ENCODE results near the gene SLC16A12. TPM values are rescaled to one million over a fixed set of nuclear protein-coding genes. Genes with fewer than 3 reads are reported as not detected.

The SLC16A12 gene
- total and polyA plus RNA-seq, 3 experiments from 2014 or later, result not detected

GRCh38 chr10:89478739-89479654, 56.4 kb downstream of the SLC16A12 start:
- Histone ChIP-seq H3K4me3 (ENCODE audit: low read length) (no peak overlapping the region), H3K27me3 (ENCODE audit: insufficient read depth, low read length, poor library complexity, severe bottlenecking) (peaks cover 5% of the 10 kb centered on the region), H3K4me1 (ENCODE audit: insufficient read depth, low read length) (no peaks in the 10 kb centered on the region), H3K36me3 (ENCODE audit: insufficient read depth, low read length) (no peaks in the 10 kb centered on the region), H3K27ac (ENCODE audit: low read depth, low read length) (no peak overlapping the region), H3K9me3 (ENCODE audit: low read length) (no peaks in the 10 kb centered on the region)
- no peaks in the 10 kb centered on the region for H3K36me3 Mint-ChIP-seq
- no peak overlapping the region for H3K4me3 Mint-ChIP-seq
- no peak for DNase-seq
- ChIA-PET POLR2A (no interaction called here), CTCF (no interaction called here)
- H3K27ac Mint-ChIP-seq, result no peak overlapping the region
- H3K4me1 Mint-ChIP-seq, result no peaks in the 10 kb centered on the region
- H3K27me3 Mint-ChIP-seq, result peaks cover 11 to 65% of the 10 kb centered on the region in 2 donors
- peaks cover 0 to 2% (median 0%) of the 10 kb centered on the region in 5 donors for H3K9me3 Mint-ChIP-seq

- ChIA-PET CTCF (no interaction called here), POLR2A (no interaction called here)
- no peaks in the 10 kb centered on the region for H3K36me3 Mint-ChIP-seq
- peaks cover 5% of the 10 kb centered on the region for H3K27me3 ChIP-seq (ENCODE audit: insufficient read depth, low read length, poor library complexity, severe bottlenecking)
- H3K9me3 ChIP-seq (ENCODE audit: low read length), result no peaks in the 10 kb centered on the region
- no peak overlapping the region for H3K4me3 ChIP-seq (ENCODE audit: low read length)
- no peak for DNase-seq
- H3K36me3 ChIP-seq (ENCODE audit: insufficient read depth, low read length), result no peaks in the 10 kb centered on the region
- H3K27ac Mint-ChIP-seq, result no peak overlapping the region
- peaks cover 10 to 63% of the 10 kb centered on the region in 2 donors for H3K27me3 Mint-ChIP-seq
- H3K27ac ChIP-seq (ENCODE audit: low read depth, low read length), result no peak overlapping the region
- H3K4me1 ChIP-seq (ENCODE audit: insufficient read depth, low read length), result no peaks in the 10 kb centered on the region
- no peaks in the 10 kb centered on the region for H3K4me1 Mint-ChIP-seq
- H3K9me3 Mint-ChIP-seq, result peaks cover 0 to 2% (median 0%) of the 10 kb centered on the region in 5 donors
- H3K4me3 Mint-ChIP-seq, result no peak overlapping the region
Observed at GRCh38 chr10:89478085-89478738, 57.2 kb downstream of the SLC16A12 start.

- POLR2A ChIA-PET, result no interaction called here
- H3K36me3 Mint-ChIP-seq, result no peaks in the 10 kb centered on the region
- no peak overlapping the region for H3K27ac Mint-ChIP-seq
- H3K4me1 Mint-ChIP-seq, result no peaks in the 10 kb centered on the region
- no peak overlapping the region for H3K4me3 Mint-ChIP-seq
- H3K27ac ChIP-seq (ENCODE audit: low read depth, low read length), result no peak overlapping the region
- no peaks in the 10 kb centered on the region for H3K36me3 ChIP-seq (ENCODE audit: insufficient read depth, low read length)
- CTCF ChIA-PET, result no interaction called here
- H3K27me3 ChIP-seq (ENCODE audit: insufficient read depth, low read length, poor library complexity, severe bottlenecking), result peaks cover 5% of the 10 kb centered on the region
- H3K9me3 ChIP-seq (ENCODE audit: low read length), result no peaks in the 10 kb centered on the region
- DNase-seq, result no peak
- no peaks in the 10 kb centered on the region for H3K4me1 ChIP-seq (ENCODE audit: insufficient read depth, low read length)
- H3K9me3 Mint-ChIP-seq, result no peaks in the 10 kb centered on the region
- H3K4me3 ChIP-seq (ENCODE audit: low read length), result no peak overlapping the region
- H3K27me3 Mint-ChIP-seq, result peaks cover 8 to 50% of the 10 kb centered on the region in 2 donors
Observed at GRCh38 chr10:89476150-89476549, 59.2 kb downstream of the SLC16A12 start.

GRCh38 chr10:89475591-89475998, 59.8 kb downstream of the SLC16A12 start:
- no peaks in the 10 kb centered on the region for H3K4me1 ChIP-seq (ENCODE audit: insufficient read depth, low read length)
- H3K27ac Mint-ChIP-seq, result no peak overlapping the region
- peaks cover 0 to 5% (median 0%) of the 10 kb centered on the region in 3 donors for H3K4me1 Mint-ChIP-seq
- H3K4me3 Mint-ChIP-seq, result no peak overlapping the region
- CTCF ChIA-PET, result no interaction called here
- no peak overlapping the region for H3K4me3 ChIP-seq (ENCODE audit: low read length)
- peaks cover 6 to 45% of the 10 kb centered on the region in 2 donors for H3K27me3 Mint-ChIP-seq
- no peaks in the 10 kb centered on the region for H3K9me3 ChIP-seq (ENCODE audit: low read length)
- no peak overlapping the region for H3K27ac ChIP-seq (ENCODE audit: low read depth, low read length)
- peaks cover 5% of the 10 kb centered on the region for H3K27me3 ChIP-seq (ENCODE audit: insufficient read depth, low read length, poor library complexity, severe bottlenecking)
- no peaks in the 10 kb centered on the region for H3K9me3 Mint-ChIP-seq
- POLR2A ChIA-PET, result no interaction called here
- no peaks in the 10 kb centered on the region for H3K36me3 ChIP-seq (ENCODE audit: insufficient read depth, low read length)
- no peaks in the 10 kb centered on the region for H3K36me3 Mint-ChIP-seq
- DNase-seq, result no peak

- ChIA-PET CTCF (no interaction called here), POLR2A (no interaction called here)
- no peak overlapping the region for H3K27ac Mint-ChIP-seq
- Histone ChIP-seq H3K27me3 (ENCODE audit: insufficient read depth, low read length, poor library complexity, severe bottlenecking) (peaks cover 5% of the 10 kb centered on the region), H3K4me3 (ENCODE audit: low read length) (no peak overlapping the region), H3K36me3 (ENCODE audit: insufficient read depth, low read length) (no peaks in the 10 kb centered on the region), H3K4me1 (ENCODE audit: insufficient read depth, low read length) (no peaks in the 10 kb centered on the region), H3K27ac (ENCODE audit: low read depth, low read length) (no peak overlapping the region), H3K9me3 (ENCODE audit: low read length) (no peaks in the 10 kb centered on the region)
- H3K9me3 Mint-ChIP-seq, result no peaks in the 10 kb centered on the region
- no peak overlapping the region for H3K4me3 Mint-ChIP-seq
- no peak for DNase-seq
- H3K4me1 Mint-ChIP-seq, result peaks cover 0 to 6% (median 0%) of the 10 kb centered on the region in 3 donors
- no peaks in the 10 kb centered on the region for H3K36me3 Mint-ChIP-seq
- H3K27me3 Mint-ChIP-seq, result peaks cover 8 to 43% of the 10 kb centered on the region in 2 donors
Observed at GRCh38 chr10:89475125-89475524, 60.3 kb downstream of the SLC16A12 start.

- ChIA-PET CTCF (no interaction called here), POLR2A (no interaction called here)
- no peak overlapping the region for H3K27ac ChIP-seq (ENCODE audit: low read depth, low read length)
- no peak overlapping the region for H3K4me3 Mint-ChIP-seq
- H3K27ac Mint-ChIP-seq, result no peak overlapping the region
- H3K4me1 ChIP-seq (ENCODE audit: insufficient read depth, low read length), result no peaks in the 10 kb centered on the region
- H3K36me3 Mint-ChIP-seq, result no peaks in the 10 kb centered on the region
- H3K36me3 ChIP-seq (ENCODE audit: insufficient read depth, low read length), result no peaks in the 10 kb centered on the region
- no peak for DNase-seq
- H3K9me3 Mint-ChIP-seq, result no peaks in the 10 kb centered on the region
- H3K4me1 Mint-ChIP-seq, result peaks cover 0 to 6% (median 0%) of the 10 kb centered on the region in 3 donors
- H3K9me3 ChIP-seq (ENCODE audit: low read length), result no peaks in the 10 kb centered on the region
- H3K27me3 ChIP-seq (ENCODE audit: insufficient read depth, low read length, poor library complexity, severe bottlenecking), result peaks cover 5% of the 10 kb centered on the region
- H3K27me3 Mint-ChIP-seq, result peaks cover 5 to 40% of the 10 kb centered on the region in 2 donors
- no peak overlapping the region for H3K4me3 ChIP-seq (ENCODE audit: low read length)
Observed at GRCh38 chr10:89474452-89474851, 60.9 kb downstream of the SLC16A12 start.

GRCh38 chr10:89471110-89471809, 64.1 kb downstream of the SLC16A12 start:
- Histone ChIP-seq H3K4me1 (ENCODE audit: insufficient read depth, low read length) (no peaks in the 10 kb centered on the region), H3K9me3 (ENCODE audit: low read length) (no peaks in the 10 kb centered on the region), H3K27ac (ENCODE audit: low read depth, low read length) (no peak overlapping the region), H3K4me3 (ENCODE audit: low read length) (no peak overlapping the region), H3K27me3 (ENCODE audit: insufficient read depth, low read length, poor library complexity, severe bottlenecking) (no peaks in the 10 kb centered on the region), H3K36me3 (ENCODE audit: insufficient read depth, low read length) (no peaks in the 10 kb centered on the region)
- Mint-ChIP-seq H3K27me3 (peaks cover 4 to 30% of the 10 kb centered on the region in 2 donors), H3K9me3 (no peaks in the 10 kb centered on the region), H3K36me3 (no peaks in the 10 kb centered on the region), H3K27ac (no peak overlapping the region), H3K4me3 (no peak overlapping the region), H3K4me1 (peaks cover 0 to 6% (median 0%) of the 10 kb centered on the region in 3 donors)
- CTCF ChIA-PET, result no interaction called here
- no peak for DNase-seq
- POLR2A ChIA-PET, result no interaction called here

GRCh38 chr10:89470628-89471027, 64.8 kb downstream of the SLC16A12 start:
- H3K36me3 ChIP-seq (ENCODE audit: insufficient read depth, low read length), result no peaks in the 10 kb centered on the region
- no peaks in the 10 kb centered on the region for H3K4me1 ChIP-seq (ENCODE audit: insufficient read depth, low read length)
- no peak for DNase-seq
- H3K9me3 ChIP-seq (ENCODE audit: low read length), result no peaks in the 10 kb centered on the region
- Mint-ChIP-seq H3K27me3 (peaks cover 4 to 23% of the 10 kb centered on the region in 2 donors), H3K4me3 (no peak overlapping the region), H3K4me1 (peaks cover 0 to 6% (median 0%) of the 10 kb centered on the region in 3 donors), H3K27ac (no peak overlapping the region), H3K36me3 (no peaks in the 10 kb centered on the region), H3K9me3 (no peaks in the 10 kb centered on the region)
- CTCF ChIA-PET, result no interaction called here
- POLR2A ChIA-PET, result no interaction called here
- no peak overlapping the region for H3K4me3 ChIP-seq (ENCODE audit: low read length)
- no peaks in the 10 kb centered on the region for H3K27me3 ChIP-seq (ENCODE audit: insufficient read depth, low read length, poor library complexity, severe bottlenecking)
- no peak overlapping the region for H3K27ac ChIP-seq (ENCODE audit: low read depth, low read length)
